Measurements from ENCODE around the gene RBM45. TPM values are rescaled to one million over a fixed set of nuclear protein-coding genes. Genes with fewer than 3 reads are reported as not detected.

The RBM45 gene
- total and polyA plus RNA-seq, 2 experiments from 2014 or later, result 4.3 to 12.7 TPM

- DNase-seq (ENCODE audit: low spot score), result no peak
- no peaks in the 10 kb centered on the region for H3K79me2 ChIP-seq
- H2AFZ ChIP-seq, result no peak overlapping the region
- no peaks in the 10 kb centered on the region for H3K9me3 ChIP-seq (ENCODE audit: low read depth)
- no peaks in the 10 kb centered on the region for H4K20me1 ChIP-seq (ENCODE audit: insufficient read depth, poor library complexity, severe bottlenecking)
- H3K4me2 ChIP-seq, result no peak overlapping the region
- TF ChIP-seq EZH2phosphoT487 (IDR thresholded peaks at IDR 0.05; ENCODE audit: low read depth, severe bottlenecking, unreplicated experiment) (no peak), CTCF (IDR thresholded peaks at IDR 0.05; ENCODE audit: poor library complexity) (no peak), EZH2 (IDR thresholded peaks at IDR 0.05; ENCODE audit: borderline replicate concordance) (no peak)
- H3K27ac ChIP-seq, result no peak overlapping the region
- no peaks in the 10 kb centered on the region for H3K27me3 ChIP-seq
- H3K9me2 ChIP-seq (replicated peaks; ENCODE audit: insufficient read depth), result no peaks in the 10 kb centered on the region
- no peaks in the 10 kb centered on the region for H3K4me1 ChIP-seq (ENCODE audit: insufficient read depth)
- no peaks in the 10 kb centered on the region for H3K36me3 ChIP-seq (replicated peaks; ENCODE audit: insufficient read depth, low read depth)
- no peak overlapping the region for H3K4me3 ChIP-seq
- WGBS (ENCODE audit: low lambda C conversion rate, missing lambda C conversion rate), result 98% methylated on average over 3 of the region's 3 CpGs
These were observed 10.7 kb upstream of the RBM45 start for GRCh38 chr2:178101321-178102079.

- no peak for DNase-seq (ENCODE audit: low spot score)
- H3K4me2 ChIP-seq, result no peak overlapping the region
- no peaks in the 10 kb centered on the region for H3K4me1 ChIP-seq (ENCODE audit: insufficient read depth)
- no peaks in the 10 kb centered on the region for H3K27me3 ChIP-seq
- H3K36me3 ChIP-seq (replicated peaks; ENCODE audit: insufficient read depth, low read depth), result no peaks in the 10 kb centered on the region
- no peaks in the 10 kb centered on the region for H3K9me2 ChIP-seq (replicated peaks; ENCODE audit: insufficient read depth)
- H3K9me3 ChIP-seq (ENCODE audit: low read depth), result no peaks in the 10 kb centered on the region
- no peak overlapping the region for H2AFZ ChIP-seq
- WGBS (ENCODE audit: low lambda C conversion rate, missing lambda C conversion rate), result 85% methylated on average over 2 of the region's 2 CpGs
- no peaks in the 10 kb centered on the region for H4K20me1 ChIP-seq (ENCODE audit: insufficient read depth, poor library complexity, severe bottlenecking)
- H3K27ac ChIP-seq, result no peak overlapping the region
- H3K79me2 ChIP-seq, result no peaks in the 10 kb centered on the region
- TF ChIP-seq CTCF (IDR thresholded peaks at IDR 0.05; ENCODE audit: poor library complexity) (no peak), EZH2 (IDR thresholded peaks at IDR 0.05; ENCODE audit: borderline replicate concordance) (no peak), EZH2phosphoT487 (IDR thresholded peaks at IDR 0.05; ENCODE audit: low read depth, severe bottlenecking, unreplicated experiment) (no peak)
- H3K4me3 ChIP-seq, result no peak overlapping the region
These were observed 6.7 kb upstream of the RBM45 start for GRCh38 chr2:178105566-178105965.

- no peak for TF ChIP-seq EZH2phosphoT487 (IDR thresholded peaks at IDR 0.05; ENCODE audit: low read depth, severe bottlenecking, unreplicated experiment)
- no peak for TF ChIP-seq EZH2 (IDR thresholded peaks at IDR 0.05; ENCODE audit: borderline replicate concordance)
- TF ChIP-seq CTCF (IDR thresholded peaks at IDR 0.05; ENCODE audit: poor library complexity), result no peak
- 49% methylated on average over 2 of the region's 2 CpGs for WGBS (ENCODE audit: low lambda C conversion rate, missing lambda C conversion rate)
These were observed 6.2 kb upstream of the RBM45 start for GRCh38 chr2:178106053-178106452.

More at GRCh38 chr2:178106053-178106452, 6.2 kb upstream of the RBM45 start:
- Histone ChIP-seq H4K20me1 (ENCODE audit: insufficient read depth, poor library complexity, severe bottlenecking) (no peaks in the 10 kb centered on the region), H3K4me1 (ENCODE audit: insufficient read depth) (no peaks in the 10 kb centered on the region), H3K79me2 (no peaks in the 10 kb centered on the region), H2AFZ (no peak overlapping the region), H3K27ac (no peak overlapping the region), H3K4me3 (no peak overlapping the region), H3K36me3 (replicated peaks; ENCODE audit: insufficient read depth, low read depth) (no peaks in the 10 kb centered on the region), H3K4me2 (no peak overlapping the region), H3K9me2 (replicated peaks; ENCODE audit: insufficient read depth) (no peaks in the 10 kb centered on the region), H3K27me3 (no peaks in the 10 kb centered on the region), H3K9me3 (ENCODE audit: low read depth) (no peaks in the 10 kb centered on the region)
- no peak for DNase-seq (ENCODE audit: low spot score)

Data from hepatocyte (in vitro differentiated cells).